HG03575 (cell line): ENCODE results near the gene TSPYL6.

Source experiments
- ATAC-seq: cut with Tn5 transposase; IDR thresholded peaks from one replicate; pipeline ENCODE4 v1.9.1; 2021; ENCODE audit not compliant: unreplicated experiment, insufficient number of reproducible peaks, low FRiP score; ENCODE audit errors: extremely low read depth

TSPYL6 gene

DNA sequence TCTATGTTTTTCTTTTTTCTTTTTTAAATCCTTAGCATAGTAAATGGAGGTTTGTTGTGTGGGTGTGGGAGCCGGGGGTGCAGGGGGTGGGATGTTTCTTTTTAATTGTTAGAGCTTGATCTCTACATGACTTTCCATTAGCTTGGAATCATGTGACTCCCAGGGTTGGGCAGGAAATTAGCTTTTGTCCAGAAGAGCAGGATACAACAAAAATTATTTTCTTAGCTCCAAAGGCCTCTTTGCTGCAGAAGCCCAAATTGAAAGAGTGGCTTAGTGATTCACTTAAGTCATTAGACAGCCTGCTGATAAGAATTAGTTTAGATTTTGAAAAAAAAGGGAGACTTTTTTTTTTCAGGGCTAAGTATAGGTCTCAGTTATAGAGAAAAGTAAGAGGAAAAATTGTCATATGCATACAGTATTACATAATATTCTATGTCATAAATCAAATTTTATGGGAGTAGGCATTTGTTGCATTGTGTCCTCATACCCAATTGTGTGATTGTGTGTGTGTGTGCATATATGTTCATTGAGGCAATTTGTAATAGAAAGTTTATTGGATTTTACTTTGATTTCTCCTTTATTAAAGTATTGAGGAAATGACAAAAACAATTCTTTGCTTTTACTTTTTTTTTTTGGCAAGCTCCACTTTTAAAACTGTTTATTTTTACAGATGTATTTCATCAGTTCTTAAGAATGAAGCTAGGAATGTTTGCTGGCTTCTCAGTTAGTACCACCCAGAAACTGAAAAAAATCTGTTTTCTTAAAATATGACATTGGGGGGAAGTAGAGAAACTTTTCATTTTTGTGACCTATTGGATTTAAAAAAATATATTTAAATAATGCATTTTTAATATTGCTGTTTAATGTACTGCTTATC is 47.4 kb downstream of the TSPYL6 start:
- no peak for ATAC-seq

DNA sequence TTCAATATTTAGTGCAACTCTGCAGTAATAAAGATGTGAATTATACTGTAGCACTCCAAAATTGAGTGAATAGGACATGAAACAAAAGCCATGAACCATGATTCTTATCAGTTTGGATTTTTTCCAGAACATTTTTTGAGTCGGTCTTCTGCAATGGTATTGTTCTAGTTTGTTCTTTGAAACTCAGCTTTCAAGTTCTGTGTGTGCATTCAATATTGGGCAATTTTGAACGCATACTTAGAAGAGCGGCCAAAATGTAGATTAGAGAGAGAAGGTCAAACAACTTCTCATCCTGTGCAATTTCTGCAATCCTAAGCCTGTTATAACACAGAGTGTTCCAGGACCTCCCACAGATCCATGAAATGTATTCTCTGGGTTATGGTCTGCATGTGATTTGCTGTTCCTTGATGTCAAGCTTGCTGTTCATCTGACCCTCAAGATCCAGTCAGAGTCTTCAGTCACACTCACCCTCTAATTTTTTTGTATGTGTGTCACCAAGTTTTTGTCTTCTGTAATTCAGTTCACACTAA is 48.3 kb downstream of the TSPYL6 start:
- ATAC-seq = no peak

DNA sequence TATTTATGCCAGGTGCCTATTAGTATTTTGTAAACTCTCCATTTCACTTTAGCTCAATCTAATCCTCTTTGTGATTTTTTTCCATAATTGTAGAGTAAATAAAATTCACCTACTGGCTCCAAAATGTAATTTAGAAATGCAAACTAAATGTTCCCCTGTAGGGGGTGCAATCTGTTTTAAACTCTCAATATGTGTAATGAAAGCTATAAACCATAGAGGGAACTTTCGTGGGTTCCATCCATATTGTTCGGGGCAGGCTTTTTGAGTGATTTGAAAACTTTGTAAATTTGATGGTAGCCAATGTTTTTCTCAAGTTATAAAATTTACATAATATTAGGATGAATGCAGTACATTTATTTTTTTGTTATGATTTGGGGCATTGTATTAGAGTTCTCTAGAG is 49.4 kb downstream of the TSPYL6 start:
- ATAC-seq = no peak

DNA sequence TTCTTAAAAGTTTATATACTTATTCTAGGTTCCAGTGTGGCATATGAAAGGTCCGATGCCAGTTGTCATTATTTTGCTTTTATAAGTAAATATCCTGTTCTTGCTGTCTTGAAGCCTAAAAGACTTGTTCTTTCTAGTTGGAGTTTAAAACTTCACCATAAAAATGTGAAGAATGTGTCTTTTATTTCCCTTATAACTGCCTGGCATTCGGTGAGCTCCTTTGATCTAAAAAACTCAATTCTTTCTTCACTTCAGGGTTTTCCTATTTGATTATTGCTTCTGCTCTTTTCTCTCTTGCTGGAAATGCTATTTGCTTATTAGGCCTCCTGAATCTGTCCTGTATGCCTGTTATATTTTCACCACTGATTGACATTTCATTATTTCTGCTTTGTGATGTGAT is 51.6 kb downstream of the TSPYL6 start:
- ATAC-seq = no peak
